GM18907 (cell line): Measurements from ENCODE around the gene GCH1.
"Not testable (repeated sequence)": the region's sequence is repeated elsewhere in the genome, so short reads cannot be mapped to it uniquely, and the experiment has no call there.

Source experiments
- ATAC-seq: cut with Tn5 transposase; IDR thresholded peaks from one replicate; pipeline ENCODE4 v1.9.1; 2021; ENCODE audit warnings: mild to moderate bottlenecking, moderate library complexity; ENCODE audit not compliant: unreplicated experiment

Gene GCH1

GRCh38 chr14:54908973-54909372, 6.3 kb upstream of the GCH1 start:
- not testable (repeated sequence) for ATAC-seq

- ATAC-seq = peak; percentile 49
Measured at GRCh38 chr14:54908190-54908589, 5.6 kb upstream of the GCH1 start.

GRCh38 chr14:54906075-54906474, 3.4 kb upstream of the GCH1 start:
- ATAC-seq = no peak

GRCh38 chr14:54902143-54902520, 494 bp downstream of the GCH1 start:
- ATAC-seq = peak; percentile 60

- ATAC-seq = no peak
Measured at GRCh38 chr14:54901380-54902142, 1.1 kb downstream of the GCH1 start.

- no peak for ATAC-seq
Measured at GRCh38 chr14:54899573-54899972, 3.1 kb downstream of the GCH1 start.

- ATAC-seq = not testable (repeated sequence)
Measured at GRCh38 chr14:54897809-54898555, 4.6 kb downstream of the GCH1 start.

GRCh38 chr14:54895683-54896082, 6.9 kb downstream of the GCH1 start:
- no peak for ATAC-seq

- ATAC-seq = no peak
Measured at GRCh38 chr14:54894995-54895394, 7.6 kb downstream of the GCH1 start.

GRCh38 chr14:54893151-54893760, 9.4 kb downstream of the GCH1 start:
- ATAC-seq = peak; percentile 47

GRCh38 chr14:54891471-54892245, 11.0 kb downstream of the GCH1 start:
- ATAC-seq = no peak

GRCh38 chr14:54890788-54891187, 11.8 kb downstream of the GCH1 start:
- peak; percentile 66 for ATAC-seq

- ATAC-seq = no peak
Measured at GRCh38 chr14:54889919-54890318, 12.7 kb downstream of the GCH1 start.

- no peak for ATAC-seq
Measured at GRCh38 chr14:54882521-54882920, 20.1 kb downstream of the GCH1 start.

- ATAC-seq = peak; percentile 55
Measured at GRCh38 chr14:54881761-54882401, 20.7 kb downstream of the GCH1 start.

GRCh38 chr14:54881235-54881760, 21.3 kb downstream of the GCH1 start:
- peak; percentile 70 for ATAC-seq

GRCh38 chr14:54877703-54878021, 25.0 kb downstream of the GCH1 start:
- ATAC-seq = no peak

GRCh38 chr14:54877015-54877702, 25.5 kb downstream of the GCH1 start:
- ATAC-seq = no peak

GRCh38 chr14:54875648-54876047, 27.0 kb downstream of the GCH1 start:
- ATAC-seq = not testable (repeated sequence)
